NCI-H526 (cell line): ENCODE results near the gene TOE1.
"Not testable (repeated sequence)": the region's sequence is repeated elsewhere in the genome, so short reads cannot be mapped to it uniquely, and the experiment has no call there.

Experiments used
- DNase-seq, 2 experiments: peaks; one replicate each; lab custom pipeline; 2025; lab: John Stamatoyannopoulos, UW

TOE1 gene

DNA sequence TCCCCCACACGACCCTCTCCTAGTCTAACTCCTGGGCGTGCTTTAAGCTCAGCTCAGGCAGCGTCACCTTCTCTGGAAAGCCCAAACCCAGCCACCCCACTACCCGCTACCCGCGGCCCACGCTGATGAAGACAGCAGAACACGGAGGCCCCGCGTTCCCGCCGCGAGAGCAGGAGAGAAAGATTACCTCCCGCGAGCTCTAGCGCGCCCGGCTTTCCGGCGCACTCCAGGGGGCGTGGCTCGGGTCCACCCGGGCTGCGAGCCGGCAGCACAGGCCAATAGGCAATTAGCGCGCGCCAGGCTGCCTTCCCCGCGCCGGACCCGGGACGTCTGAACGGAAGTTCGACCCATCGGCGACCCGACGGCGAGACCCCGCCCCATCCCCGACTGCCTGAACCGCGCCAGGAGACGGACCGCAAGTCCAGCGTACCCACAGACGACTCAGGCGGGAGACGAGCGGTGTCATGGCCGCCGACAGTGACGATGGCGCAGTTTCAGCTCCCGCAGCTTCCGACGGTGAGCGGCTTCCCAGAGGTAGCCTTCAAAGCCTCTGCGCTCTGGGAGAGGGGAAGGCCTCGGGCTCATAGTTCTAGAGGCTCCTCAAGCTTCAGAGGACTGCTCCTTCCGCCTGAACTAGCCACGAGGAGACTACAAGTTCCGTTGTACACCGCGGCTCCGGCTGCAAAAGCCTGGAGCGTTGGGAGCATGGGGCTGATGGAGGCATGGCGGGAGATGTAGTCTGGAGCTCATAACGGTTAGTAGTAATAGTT is at the start of gene TOE1, which contains the start of gene MUTYH:
TOE1 (plus strand) TSS at position 382 of the 770 bp plus-strand sequence; CDS start at position 465, 83 bp downstream.
MUTYH (minus strand) TSS at position 652 of the 770 bp plus-strand sequence. CDS start 5,935 bp downstream, outside the sequence.
- peak; percentile 96 to 99 for DNase-seq

- not testable (repeated sequence) for DNase-seq
Observed at GRCh38 chr1:45291002-45291401, 49.0 kb upstream of the TOE1 start.

DNA sequence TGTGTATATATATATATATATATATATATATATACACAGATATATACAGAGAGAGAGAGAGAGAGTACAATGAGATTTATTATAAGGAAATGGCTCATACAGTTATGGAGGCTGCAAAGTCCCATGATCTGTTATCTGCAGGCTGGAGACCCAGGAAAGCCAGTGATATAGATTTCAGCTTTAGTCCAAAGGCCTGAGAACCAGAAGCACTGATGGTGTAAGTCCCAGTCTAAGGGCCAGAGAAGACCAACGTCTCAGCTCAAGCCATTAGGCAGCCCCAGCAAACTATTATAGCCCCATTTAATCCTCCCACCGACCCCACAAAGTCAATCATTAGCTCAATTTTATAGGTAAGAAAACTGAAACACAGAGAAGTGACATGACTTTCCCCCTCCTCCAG is 48.3 kb upstream of the TOE1 start:
- DNase-seq, result no peak

DNA sequence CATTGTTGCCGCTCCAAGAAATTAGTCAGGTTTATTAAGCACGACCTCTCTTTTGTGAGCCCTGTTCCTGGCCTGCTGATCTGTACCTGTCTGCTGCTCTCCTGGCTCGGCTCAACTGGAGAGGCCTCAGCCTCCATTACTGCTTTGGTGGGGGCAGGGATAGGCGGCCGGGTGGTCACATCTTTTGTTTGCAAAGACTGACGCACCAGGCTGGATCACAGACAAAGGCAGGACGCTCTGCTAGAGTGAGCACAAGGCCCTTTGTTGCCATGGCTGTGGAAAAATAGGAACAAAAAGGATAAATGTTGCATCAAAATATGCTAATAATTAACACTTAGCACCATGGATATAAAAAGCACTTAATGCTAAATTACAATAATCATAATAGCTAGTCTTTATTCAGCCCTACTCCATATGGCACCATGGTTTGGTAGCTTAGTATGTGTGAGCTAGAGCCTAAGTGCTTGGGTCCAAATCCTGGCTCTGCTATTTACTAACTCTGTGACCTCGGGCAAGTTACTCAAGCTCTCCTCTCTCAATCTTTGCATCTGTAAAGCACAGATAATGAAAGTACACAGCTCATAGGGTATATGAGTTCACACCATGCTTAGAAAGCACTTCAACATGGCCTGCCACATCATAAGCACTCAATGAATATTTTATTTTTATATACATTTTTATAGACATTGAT is 42.2 kb upstream of the TOE1 start:
- no peak for DNase-seq

GRCh38 chr1:45299296-45299695 is 40.7 kb upstream of the TOE1 start:
- DNase-seq, result no peak

DNA sequence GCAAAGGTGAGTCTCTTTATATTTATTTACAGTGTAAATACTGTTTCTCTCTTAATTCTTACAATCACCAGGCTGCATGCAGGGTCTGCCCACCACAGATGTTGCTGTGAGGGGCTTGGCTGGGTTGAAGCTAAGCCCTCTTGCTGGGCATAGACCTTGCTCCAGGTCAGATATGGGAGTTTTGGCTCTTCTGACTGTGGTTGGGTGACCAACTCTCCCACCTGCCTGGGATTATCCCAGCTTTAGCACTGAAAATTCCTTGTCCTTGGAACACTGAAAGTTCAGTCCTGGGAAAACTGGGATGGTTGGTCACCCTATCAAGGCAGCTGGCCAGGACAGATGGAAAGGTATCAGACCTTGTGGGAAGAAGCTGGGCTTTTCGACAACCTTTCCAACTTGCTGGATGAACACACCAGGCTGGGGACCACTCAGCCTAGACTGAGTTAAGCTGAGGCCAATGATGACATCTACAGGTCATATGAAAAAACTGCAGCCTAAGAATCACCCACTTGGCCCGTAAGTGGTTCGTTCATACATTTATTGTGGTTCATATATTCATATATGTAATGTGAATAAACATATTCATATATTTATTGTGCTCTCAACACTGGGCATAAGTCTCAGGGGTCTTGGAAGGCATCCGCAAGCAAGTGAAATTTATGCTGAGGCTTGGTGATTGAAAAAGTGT is 39.8 kb upstream of the TOE1 start:
- DNase-seq, result peak; percentile 73 to 92

DNA sequence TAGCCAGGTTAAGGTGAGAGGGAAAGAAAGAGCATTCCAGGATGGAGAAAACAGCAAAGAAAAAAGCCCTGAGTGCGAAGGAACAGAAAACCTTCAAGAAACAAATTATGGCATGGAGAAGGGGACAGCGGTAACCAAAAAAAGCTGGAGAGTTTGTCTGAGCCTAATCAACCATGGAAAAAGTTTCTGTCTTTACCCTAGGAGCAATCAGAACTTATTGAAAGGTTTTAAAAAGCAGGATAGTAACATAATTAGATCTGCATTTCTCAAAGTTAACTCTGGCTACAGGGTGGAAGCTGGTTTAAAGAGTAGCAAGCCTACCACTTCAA is 39.3 kb upstream of the TOE1 start:
- DNase-seq, result no peak

DNA sequence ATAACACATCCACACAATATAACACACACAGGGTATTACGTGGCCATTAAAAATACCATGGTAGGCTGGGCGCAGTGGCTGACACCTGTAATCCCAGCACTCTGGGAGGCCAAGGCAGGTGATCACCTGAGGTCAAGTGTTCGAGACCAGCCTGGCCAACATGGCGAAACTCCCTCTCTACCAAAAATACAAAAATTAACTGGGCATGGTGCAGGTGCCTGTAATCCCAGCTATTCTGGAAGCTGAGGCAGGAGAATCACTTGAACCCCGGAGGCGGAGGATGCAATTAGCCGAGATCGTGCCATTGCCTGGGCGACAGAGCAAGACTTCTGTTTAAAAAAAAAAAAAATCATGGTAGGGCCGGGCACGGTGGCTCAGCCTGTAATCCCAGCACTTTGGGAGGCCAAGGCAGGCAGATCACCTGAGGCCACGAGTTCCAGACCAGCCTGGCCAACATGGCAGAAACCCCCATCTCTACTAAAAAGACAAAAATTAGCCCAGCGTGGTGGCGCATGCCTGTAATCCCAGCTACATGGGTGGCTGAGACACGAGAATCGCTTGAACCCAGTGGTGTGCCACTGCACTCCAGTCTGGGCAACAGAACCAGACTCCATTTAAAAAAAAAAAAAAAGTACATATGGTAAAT is 37.3 kb upstream of the TOE1 start:
- DNase-seq, result no peak

DNA sequence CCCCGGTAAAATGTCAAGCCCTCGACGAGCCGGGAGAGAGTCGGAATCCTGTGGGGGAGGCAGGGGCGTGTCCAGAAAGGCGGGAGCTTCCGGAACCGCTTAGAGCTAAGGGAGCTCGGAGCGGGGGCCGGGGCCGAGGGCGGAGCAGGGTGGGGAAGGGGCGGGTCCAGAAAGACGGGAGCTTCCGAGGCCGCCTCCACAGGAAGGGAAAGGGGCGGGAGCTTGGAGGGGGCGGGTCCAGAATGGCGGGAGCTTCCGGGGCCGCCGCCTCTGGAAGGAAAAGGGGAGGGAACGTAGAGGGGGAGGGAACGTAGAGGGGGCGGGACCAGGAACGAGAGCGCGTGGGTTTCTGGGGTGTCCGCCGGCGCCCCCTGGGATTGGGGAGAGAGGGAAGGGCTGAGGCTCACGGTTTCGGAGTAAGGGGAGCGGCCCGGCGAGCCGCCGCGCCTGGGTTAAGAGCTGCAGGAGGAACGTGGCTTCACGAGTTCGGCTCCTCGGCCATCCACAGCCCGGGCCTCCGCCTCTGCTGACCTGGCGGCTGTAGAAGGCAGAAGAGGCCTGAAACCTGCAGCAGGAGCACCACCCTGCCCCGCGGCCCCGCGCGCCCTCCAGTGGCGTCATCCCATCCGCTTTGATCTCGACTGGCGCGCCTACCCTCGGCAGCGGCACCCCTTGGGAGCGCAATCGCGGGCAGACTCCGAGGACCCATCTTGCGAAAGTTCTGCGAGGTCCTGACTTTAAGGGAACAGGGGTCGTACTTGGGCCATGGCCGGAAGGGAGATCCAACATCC is 36.3 kb upstream of the TOE1 start:
- DNase-seq, result peak; percentile 97 to 100

DNA sequence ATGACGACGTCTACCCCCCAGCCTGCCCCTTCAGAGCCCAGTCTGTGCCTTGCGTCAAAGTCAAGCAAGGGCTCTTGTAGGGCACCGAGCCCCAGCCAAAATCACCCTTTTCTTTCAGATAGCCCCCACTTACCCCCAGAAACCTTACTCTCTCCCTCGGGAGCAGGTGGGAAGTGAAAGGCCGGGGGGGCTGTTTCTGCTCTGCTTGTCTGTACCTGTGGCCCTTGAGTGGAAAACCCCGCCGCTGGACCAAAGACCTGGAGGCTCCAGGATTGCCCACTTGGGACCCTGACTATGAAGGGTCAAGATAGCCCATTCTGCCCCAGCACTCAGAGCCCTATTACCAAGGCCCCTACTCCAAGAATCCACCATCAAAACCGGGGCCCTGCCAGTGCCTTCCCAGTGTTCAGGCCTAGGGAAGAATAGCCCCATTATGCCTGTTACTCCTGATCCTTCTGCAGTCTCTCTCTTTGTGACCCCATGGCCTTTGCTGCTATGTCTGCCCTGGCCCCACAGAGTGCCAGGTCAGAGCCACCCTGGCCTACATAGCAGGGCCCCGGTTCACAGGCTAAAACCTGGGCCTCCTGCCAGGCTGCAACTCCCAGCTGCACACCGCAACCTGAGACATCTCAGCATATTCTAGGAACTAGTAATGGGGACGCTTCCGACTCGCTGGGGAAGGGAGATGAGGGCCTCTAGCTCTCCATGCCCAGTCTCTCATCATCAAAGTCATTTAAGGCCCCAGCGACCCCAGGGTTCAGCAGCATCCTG is 35.5 kb upstream of the TOE1 start:
- no peak for DNase-seq

GRCh38 chr1:45305231-45305630 is 34.7 kb upstream of the TOE1 start:
- no peak for DNase-seq

GRCh38 chr1:45306319-45306718 is 33.7 kb upstream of the TOE1 start:
- no peak for DNase-seq

DNA sequence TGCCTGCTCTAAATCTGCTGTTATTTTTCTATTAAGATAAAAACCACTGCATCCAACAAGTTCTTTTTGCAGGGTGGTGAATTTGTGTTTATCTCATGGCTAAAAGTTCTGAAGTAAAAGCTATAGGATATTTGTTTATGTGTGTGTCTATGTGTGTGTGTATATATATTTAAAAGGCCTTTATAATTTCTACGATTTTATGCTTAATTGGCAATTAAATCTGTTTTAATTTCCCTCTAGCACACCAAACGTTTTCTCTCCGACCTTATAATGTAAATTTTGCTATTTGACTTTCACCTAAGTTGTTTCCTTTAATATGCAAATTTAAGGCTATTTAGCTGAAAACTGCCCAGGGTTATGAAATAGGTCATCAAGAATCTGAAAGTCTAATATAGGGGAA is 33.1 kb upstream of the TOE1 start:
- no peak for DNase-seq

DNA sequence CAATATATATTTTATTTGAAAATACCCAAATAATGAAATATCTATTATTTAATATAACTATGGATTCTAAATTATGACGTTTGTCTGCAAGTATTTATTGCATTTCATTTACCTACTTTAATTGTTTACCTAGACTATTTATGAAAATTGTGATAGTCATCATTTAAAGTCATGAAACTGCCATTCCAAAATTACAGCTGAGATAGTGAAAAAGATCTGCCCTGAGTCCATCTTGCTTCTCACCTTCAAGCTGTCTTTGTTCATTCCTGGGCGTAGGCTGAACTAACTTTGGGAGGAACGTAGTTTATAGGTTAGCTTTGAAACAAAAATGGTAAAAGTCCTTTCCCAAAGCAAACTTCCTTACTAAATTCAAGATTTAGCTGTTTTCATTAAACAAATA is 25.7 kb upstream of the TOE1 start:
- DNase-seq, result no peak

GRCh38 chr1:45317166-45317565 is 22.8 kb upstream of the TOE1 start:
- no peak for DNase-seq

GRCh38 chr1:45319761-45320160 is 20.2 kb upstream of the TOE1 start:
- no peak for DNase-seq

DNA sequence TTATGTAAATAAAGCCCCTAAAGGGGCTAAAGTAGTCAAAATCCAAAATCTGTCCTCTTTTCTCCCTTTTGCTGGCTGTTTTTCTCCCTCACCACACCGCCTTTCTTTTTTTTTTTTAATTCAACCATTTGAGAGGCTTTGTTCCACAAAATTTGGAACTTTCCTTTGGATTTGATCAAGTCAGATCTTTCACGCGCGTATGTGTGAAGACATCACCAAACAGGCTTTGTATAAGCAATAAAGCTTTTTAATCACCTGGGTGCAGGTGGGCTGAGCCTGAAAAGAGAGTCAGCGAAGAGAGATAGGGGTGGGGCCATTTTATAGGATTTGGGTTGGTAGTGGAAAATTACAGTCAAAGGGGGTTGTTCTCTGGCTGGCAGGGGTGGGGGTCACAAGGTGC is 18.5 kb upstream of the TOE1 start:
- no peak for DNase-seq

DNA sequence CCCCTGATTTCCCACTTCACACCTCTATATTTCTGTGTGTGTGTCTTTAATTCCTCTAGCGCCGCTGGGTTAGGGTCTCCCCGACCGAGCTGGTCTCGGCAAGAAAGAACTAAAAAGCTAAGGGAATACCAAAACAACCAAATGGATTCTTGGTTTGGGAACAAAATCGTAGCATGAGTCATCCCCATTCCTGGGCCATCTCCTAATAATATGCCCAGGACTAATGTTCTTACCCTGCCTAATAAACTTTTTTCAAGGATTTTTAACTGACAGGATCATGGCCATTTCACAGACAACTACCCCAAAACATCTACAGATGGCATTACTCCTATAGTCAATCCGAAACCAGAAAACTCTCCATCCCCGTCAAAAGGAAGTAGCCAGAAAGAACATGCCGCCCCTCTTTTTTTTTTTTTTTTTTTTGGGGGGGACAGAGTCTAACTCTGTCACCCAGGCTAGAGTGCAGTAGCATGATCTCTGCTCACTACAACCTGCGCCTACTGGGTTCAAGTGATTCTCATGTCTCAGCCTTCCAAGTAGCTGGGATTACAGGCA is 17.4 kb upstream of the TOE1 start:
- DNase-seq, result no peak

DNA sequence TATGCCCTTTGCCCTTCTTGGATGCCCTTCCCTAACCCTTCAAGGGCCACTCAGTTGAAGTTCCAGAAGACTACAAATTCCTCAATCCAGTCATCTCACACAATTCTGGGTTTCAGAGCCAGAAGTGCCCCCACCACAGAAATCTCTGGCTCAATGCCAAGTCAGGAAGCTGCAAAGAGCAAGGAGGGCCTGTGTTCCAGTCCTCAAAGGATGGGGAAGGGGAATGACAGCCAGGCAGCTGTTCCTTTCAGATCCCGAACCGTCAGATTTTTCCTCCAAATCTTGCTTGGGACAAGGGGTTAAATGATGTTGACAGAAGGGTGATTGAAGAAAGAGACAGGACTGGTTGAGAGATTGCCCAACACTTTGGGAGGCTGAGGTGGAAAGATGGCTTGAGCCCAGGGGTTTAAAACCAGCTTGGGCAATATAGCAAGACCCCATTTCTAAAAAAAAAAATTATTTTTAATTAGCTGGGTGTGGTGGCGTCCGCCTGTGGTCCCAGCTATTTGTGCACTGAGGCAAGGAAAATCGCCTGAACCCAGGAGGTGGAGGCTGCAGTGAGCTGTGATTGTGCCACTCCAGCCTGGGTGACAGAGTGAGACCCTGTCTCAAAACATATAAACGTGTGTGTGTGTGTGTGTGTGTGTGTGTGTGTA is 14.0 kb upstream of the TOE1 start:
- peak in 1 of 2 experiments; percentile 28 for DNase-seq
